H1 (cell line): ENCODE measurements around the gene KDM5A. TPM values are rescaled to one million over a fixed set of nuclear protein-coding genes. Genes with fewer than 3 reads are reported as not detected.

Source experiments
- MAFK ChIP-seq: IDR thresholded peaks from 2 replicates; pipeline ENCODE4 v1.6.1; 2012; ENCODE audit warnings: low read depth, mild to moderate bottlenecking, improper control_type of control experiment, low read length
- polyA plus RNA-seq, 7 experiments: library from polyadenylated mRNA; depleted of rRNA in 3 of 7; stranded (reverse) in 5 of 7; unstranded in 2 of 7; fragments of >200 nt in 5 of 7; fragments of 200-250 nt in 2 of 7; gene quantifications; 1 replicate in 5 of 7; 2 replicates in 1 of 7; 4 replicates in 1 of 7; pipeline versions ENCODE4 v1.2.1 to v1.2.3, GENCODE V29; 2011 to 2013; ENCODE audit warnings: missing spikeins in 2 of 7, mixed read lengths in 2 of 7
- total RNA-seq: library from RNA; stranded (reverse); fragmentation: NEBNext Ultra II Directional; extraction: Animal tissue kit (Norgen Biotek cat#: 25700); gene quantifications from 2 replicates; pipeline ENCODE4 v1.2.1, GENCODE V29; 2021
- TF ChIP-seq, protein P1 (sequence below): fragments of 300-600 bp; sonication (generic); IDR thresholded peaks from 2 replicates; pipeline ENCODE4 v1.7.1; 2012; ENCODE audit warnings: low read length, moderate library complexity, mild to moderate bottlenecking, inconsistent platforms; ENCODE audit not compliant: insufficient replicate concordance
- TF ChIP-seq, protein P2 (sequence below): IDR thresholded peaks from 2 replicates; pipeline ENCODE4 v1.6.1; 2011; ENCODE audit warnings: low read depth, mild to moderate bottlenecking, low read length; ENCODE audit not compliant: insufficient read depth

Gene KDM5A
- total and polyA plus RNA-seq, 2 of the 8 experiments (the other 6 are each of a cell fraction or from before 2014, with no cell fraction given) = 6.3 to 36.9 TPM

GRCh38 chr12:414859-415258 is 25.7 kb upstream of the KDM5A start (continued):
- TF ChIP-seq, protein P1, sequence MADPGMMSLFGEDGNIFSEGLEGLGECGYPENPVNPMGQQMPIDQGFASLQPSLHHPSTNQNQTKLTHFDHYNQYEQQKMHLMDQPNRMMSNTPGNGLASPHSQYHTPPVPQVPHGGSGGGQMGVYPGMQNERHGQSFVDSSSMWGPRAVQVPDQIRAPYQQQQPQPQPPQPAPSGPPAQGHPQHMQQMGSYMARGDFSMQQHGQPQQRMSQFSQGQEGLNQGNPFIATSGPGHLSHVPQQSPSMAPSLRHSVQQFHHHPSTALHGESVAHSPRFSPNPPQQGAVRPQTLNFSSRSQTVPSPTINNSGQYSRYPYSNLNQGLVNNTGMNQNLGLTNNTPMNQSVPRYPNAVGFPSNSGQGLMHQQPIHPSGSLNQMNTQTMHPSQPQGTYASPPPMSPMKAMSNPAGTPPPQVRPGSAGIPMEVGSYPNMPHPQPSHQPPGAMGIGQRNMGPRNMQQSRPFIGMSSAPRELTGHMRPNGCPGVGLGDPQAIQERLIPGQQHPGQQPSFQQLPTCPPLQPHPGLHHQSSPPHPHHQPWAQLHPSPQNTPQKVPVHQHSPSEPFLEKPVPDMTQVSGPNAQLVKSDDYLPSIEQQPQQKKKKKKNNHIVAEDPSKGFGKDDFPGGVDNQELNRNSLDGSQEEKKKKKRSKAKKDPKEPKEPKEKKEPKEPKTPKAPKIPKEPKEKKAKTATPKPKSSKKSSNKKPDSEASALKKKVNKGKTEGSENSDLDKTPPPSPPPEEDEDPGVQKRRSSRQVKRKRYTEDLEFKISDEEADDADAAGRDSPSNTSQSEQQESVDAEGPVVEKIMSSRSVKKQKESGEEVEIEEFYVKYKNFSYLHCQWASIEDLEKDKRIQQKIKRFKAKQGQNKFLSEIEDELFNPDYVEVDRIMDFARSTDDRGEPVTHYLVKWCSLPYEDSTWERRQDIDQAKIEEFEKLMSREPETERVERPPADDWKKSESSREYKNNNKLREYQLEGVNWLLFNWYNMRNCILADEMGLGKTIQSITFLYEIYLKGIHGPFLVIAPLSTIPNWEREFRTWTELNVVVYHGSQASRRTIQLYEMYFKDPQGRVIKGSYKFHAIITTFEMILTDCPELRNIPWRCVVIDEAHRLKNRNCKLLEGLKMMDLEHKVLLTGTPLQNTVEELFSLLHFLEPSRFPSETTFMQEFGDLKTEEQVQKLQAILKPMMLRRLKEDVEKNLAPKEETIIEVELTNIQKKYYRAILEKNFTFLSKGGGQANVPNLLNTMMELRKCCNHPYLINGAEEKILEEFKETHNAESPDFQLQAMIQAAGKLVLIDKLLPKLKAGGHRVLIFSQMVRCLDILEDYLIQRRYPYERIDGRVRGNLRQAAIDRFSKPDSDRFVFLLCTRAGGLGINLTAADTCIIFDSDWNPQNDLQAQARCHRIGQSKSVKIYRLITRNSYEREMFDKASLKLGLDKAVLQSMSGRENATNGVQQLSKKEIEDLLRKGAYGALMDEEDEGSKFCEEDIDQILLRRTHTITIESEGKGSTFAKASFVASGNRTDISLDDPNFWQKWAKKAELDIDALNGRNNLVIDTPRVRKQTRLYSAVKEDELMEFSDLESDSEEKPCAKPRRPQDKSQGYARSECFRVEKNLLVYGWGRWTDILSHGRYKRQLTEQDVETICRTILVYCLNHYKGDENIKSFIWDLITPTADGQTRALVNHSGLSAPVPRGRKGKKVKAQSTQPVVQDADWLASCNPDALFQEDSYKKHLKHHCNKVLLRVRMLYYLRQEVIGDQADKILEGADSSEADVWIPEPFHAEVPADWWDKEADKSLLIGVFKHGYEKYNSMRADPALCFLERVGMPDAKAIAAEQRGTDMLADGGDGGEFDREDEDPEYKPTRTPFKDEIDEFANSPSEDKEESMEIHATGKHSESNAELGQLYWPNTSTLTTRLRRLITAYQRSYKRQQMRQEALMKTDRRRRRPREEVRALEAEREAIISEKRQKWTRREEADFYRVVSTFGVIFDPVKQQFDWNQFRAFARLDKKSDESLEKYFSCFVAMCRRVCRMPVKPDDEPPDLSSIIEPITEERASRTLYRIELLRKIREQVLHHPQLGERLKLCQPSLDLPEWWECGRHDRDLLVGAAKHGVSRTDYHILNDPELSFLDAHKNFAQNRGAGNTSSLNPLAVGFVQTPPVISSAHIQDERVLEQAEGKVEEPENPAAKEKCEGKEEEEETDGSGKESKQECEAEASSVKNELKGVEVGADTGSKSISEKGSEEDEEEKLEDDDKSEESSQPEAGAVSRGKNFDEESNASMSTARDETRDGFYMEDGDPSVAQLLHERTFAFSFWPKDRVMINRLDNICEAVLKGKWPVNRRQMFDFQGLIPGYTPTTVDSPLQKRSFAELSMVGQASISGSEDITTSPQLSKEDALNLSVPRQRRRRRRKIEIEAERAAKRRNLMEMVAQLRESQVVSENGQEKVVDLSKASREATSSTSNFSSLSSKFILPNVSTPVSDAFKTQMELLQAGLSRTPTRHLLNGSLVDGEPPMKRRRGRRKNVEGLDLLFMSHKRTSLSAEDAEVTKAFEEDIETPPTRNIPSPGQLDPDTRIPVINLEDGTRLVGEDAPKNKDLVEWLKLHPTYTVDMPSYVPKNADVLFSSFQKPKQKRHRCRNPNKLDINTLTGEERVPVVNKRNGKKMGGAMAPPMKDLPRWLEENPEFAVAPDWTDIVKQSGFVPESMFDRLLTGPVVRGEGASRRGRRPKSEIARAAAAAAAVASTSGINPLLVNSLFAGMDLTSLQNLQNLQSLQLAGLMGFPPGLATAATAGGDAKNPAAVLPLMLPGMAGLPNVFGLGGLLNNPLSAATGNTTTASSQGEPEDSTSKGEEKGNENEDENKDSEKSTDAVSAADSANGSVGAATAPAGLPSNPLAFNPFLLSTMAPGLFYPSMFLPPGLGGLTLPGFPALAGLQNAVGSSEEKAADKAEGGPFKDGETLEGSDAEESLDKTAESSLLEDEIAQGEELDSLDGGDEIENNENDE = no peak
- TF ChIP-seq, protein P2, sequence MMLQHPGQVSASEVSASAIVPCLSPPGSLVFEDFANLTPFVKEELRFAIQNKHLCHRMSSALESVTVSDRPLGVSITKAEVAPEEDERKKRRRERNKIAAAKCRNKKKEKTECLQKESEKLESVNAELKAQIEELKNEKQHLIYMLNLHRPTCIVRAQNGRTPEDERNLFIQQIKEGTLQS = no peak
- TF ChIP-seq MAFK = no peak
